ENCODE measurements around the gene LSM7. TPM values are rescaled to one million over a fixed set of nuclear protein-coding genes. Genes with fewer than 3 reads are reported as not detected.

The LSM7 gene
- total and polyA plus RNA-seq, 2 experiments from 2014 or later = 299 to 409 TPM

GRCh38 chr19:2296141-2296540, 32.2 kb downstream of the LSM7 start:
- H3K27me3 Mint-ChIP-seq (ENCODE audit: insufficient read depth, low read depth, poor library complexity) = peaks cover 41% of the 10 kb centered on the region

More at GRCh38 chr19:2296141-2296540, 32.2 kb downstream of the LSM7 start:
- no peaks in the 10 kb centered on the region for H3K79me2 ChIP-seq (replicated peaks; ENCODE audit: insufficient read depth)
- TF ChIP-seq NANOG (IDR thresholded peaks at IDR 0.05; ENCODE audit: borderline replicate concordance) = no peak
- no peak for TF ChIP-seq CREB1 (CRISPR knock-in tag; IDR thresholded peaks at IDR 0.05; ENCODE audit: low read depth)
- no peak for TF ChIP-seq POLR2AphosphoS5 (IDR thresholded peaks at IDR 0.05; ENCODE audit: low read depth)
- no peak for TF ChIP-seq ZNF114 (CRISPR knock-in tag; IDR thresholded peaks at IDR 0.05)
- TF ChIP-seq REST (IDR thresholded peaks at IDR 0.05; ENCODE audit: unreplicated experiment) = no peak
- TF ChIP-seq STAT1 (IDR thresholded peaks at IDR 0.05; ENCODE audit: unreplicated experiment) = no peak
- TF ChIP-seq ZNF462 (CRISPR knock-in tag; IDR thresholded peaks at IDR 0.05) = no peak
- H3K4me1 Mint-ChIP-seq = peaks cover 2% of the 10 kb centered on the region; the same call in 2 of the 3 replicates
- no peak overlapping the region for H3K27ac Mint-ChIP-seq
- H2AFZ ChIP-seq = no peak overlapping the region
- H3K36me3 ChIP-seq (ENCODE audit: insufficient read depth) = no peaks in the 10 kb centered on the region
- no peaks in the 10 kb centered on the region for H3K9me2 ChIP-seq (ENCODE audit: insufficient read depth)
- H3K27ac ChIP-seq (ENCODE audit: low read depth) = no peak overlapping the region
- H3F3A ChIP-seq (replicated peaks; ENCODE audit: low read depth) = 0 out of 2 replicates have a peak, but pooled peaks cover 6% of the 10 kb centered on the region
- H3K4me2 ChIP-seq = no peak overlapping the region
- H3K9me3 Mint-ChIP-seq = no peaks in the 10 kb centered on the region
- DNase-seq (ENCODE audit: low spot score) = no peak
- no peaks in the 10 kb centered on the region for H3K36me3 Mint-ChIP-seq (ENCODE audit: low read depth)
- no peaks in the 10 kb centered on the region for H3K4me1 ChIP-seq (ENCODE audit: insufficient read depth)
- H3K4me3 ChIP-seq = no peak overlapping the region
- no peak for ATAC-seq
- H3K27me3 ChIP-seq (ENCODE audit: insufficient read depth) = peaks cover 28% of the 10 kb centered on the region
- no peak overlapping the region for H3K4me3 Mint-ChIP-seq
- 0 out of 2 replicates have a peak, but pooled peaks cover 2% of the 10 kb centered on the region for H4K20me1 ChIP-seq (replicated peaks; ENCODE audit: insufficient read depth)

Data from GM23338 (cell line).